ENCODE results near the gene OSBPL9. TPM values are rescaled to one million over a fixed set of nuclear protein-coding genes. Genes with fewer than 3 reads are reported as not detected.

The OSBPL9 gene
- total and polyA plus RNA-seq, 2 experiments from 2014 or later, result 82.7 to 102 TPM

DNA sequence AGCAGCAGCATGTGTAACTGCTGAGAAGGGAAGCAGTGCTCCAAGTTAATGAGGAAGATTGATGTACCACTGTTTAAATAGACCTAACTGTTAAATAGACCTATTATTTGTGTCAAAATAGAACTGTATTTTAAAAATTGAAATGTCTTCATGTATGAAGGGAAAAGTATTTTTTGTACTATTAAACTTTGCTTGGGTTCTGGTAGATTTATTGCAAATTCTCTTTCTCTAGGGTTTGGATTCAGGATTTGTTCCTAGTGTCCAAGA is 128.3 kb downstream of the OSBPL9 start:
- Mint-ChIP-seq H3K4me1 (peaks cover 11% of the 10 kb centered on the region; the same call in 2 of the 3 replicates), H3K9me3 (no peaks in the 10 kb centered on the region), H3K36me3 (ENCODE audit: low read depth) (peaks cover 13% of the 10 kb centered on the region; the same call in 1 of the 3 replicates), H3K27me3 (ENCODE audit: insufficient read depth, low read depth, poor library complexity) (peaks cover 1% of the 10 kb centered on the region), H3K4me3 (no peak overlapping the region), H3K27ac (peak overlapping the region; percentile 15; the same call in 1 of the 2 replicates)
- Histone ChIP-seq H3K4me1 (ENCODE audit: insufficient read depth) (peaks cover 18% of the 10 kb centered on the region), H4K20me1 (replicated peaks; ENCODE audit: insufficient read depth) (no peaks in the 10 kb centered on the region), H3K27ac (ENCODE audit: low read depth) (no peak overlapping the region), H3K4me2 (no peak overlapping the region), H3K4me3 (no peak overlapping the region), H3K36me3 (ENCODE audit: insufficient read depth) (no peaks in the 10 kb centered on the region), H2AFZ (no peak overlapping the region), H3F3A (replicated peaks; ENCODE audit: low read depth) (no peaks in the 10 kb centered on the region), H3K9me2 (ENCODE audit: insufficient read depth) (no peaks in the 10 kb centered on the region), H3K79me2 (replicated peaks; ENCODE audit: insufficient read depth) (peaks cover 33% of the 10 kb centered on the region), H3K27me3 (ENCODE audit: insufficient read depth) (no peaks in the 10 kb centered on the region)
- no peak for DNase-seq (ENCODE audit: low spot score)
- TF ChIP-seq CREB1 (CRISPR knock-in tag; IDR thresholded peaks at IDR 0.05; ENCODE audit: low read depth) (no peak), EZH2 (IDR thresholded peaks at IDR 0.05; ENCODE audit: low read depth, unreplicated experiment) (no peak), ZNF114 (CRISPR knock-in tag; IDR thresholded peaks at IDR 0.05) (no peak), NANOG (IDR thresholded peaks at IDR 0.05; ENCODE audit: borderline replicate concordance) (no peak), ZNF331 (CRISPR knock-in tag; IDR thresholded peaks at IDR 0.05; ENCODE audit: low read depth) (no peak), POLR2AphosphoS5 (IDR thresholded peaks at IDR 0.05; ENCODE audit: low read depth) (no peak), STAT1 (IDR thresholded peaks at IDR 0.05; ENCODE audit: unreplicated experiment) (no peak), EZH2phosphoT487 (IDR thresholded peaks at IDR 0.05; ENCODE audit: unreplicated experiment) (no peak), JUNB (IDR thresholded peaks at IDR 0.05; ENCODE audit: unreplicated experiment) (no peak)
- TF ChIP-seq, protein P1, sequence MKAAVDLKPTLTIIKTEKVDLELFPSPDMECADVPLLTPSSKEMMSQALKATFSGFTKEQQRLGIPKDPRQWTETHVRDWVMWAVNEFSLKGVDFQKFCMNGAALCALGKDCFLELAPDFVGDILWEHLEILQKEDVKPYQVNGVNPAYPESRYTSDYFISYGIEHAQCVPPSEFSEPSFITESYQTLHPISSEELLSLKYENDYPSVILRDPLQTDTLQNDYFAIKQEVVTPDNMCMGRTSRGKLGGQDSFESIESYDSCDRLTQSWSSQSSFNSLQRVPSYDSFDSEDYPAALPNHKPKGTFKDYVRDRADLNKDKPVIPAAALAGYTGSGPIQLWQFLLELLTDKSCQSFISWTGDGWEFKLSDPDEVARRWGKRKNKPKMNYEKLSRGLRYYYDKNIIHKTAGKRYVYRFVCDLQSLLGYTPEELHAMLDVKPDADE (IDR thresholded peaks at IDR 0.05), result no peak
- TF ChIP-seq, protein P2, sequence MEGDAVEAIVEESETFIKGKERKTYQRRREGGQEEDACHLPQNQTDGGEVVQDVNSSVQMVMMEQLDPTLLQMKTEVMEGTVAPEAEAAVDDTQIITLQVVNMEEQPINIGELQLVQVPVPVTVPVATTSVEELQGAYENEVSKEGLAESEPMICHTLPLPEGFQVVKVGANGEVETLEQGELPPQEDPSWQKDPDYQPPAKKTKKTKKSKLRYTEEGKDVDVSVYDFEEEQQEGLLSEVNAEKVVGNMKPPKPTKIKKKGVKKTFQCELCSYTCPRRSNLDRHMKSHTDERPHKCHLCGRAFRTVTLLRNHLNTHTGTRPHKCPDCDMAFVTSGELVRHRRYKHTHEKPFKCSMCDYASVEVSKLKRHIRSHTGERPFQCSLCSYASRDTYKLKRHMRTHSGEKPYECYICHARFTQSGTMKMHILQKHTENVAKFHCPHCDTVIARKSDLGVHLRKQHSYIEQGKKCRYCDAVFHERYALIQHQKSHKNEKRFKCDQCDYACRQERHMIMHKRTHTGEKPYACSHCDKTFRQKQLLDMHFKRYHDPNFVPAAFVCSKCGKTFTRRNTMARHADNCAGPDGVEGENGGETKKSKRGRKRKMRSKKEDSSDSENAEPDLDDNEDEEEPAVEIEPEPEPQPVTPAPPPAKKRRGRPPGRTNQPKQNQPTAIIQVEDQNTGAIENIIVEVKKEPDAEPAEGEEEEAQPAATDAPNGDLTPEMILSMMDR (conservative IDR thresholded peaks at IDR 0.05; ENCODE audit: low read depth in 2 of 2), result no peak
- TF ChIP-seq, protein P3, sequence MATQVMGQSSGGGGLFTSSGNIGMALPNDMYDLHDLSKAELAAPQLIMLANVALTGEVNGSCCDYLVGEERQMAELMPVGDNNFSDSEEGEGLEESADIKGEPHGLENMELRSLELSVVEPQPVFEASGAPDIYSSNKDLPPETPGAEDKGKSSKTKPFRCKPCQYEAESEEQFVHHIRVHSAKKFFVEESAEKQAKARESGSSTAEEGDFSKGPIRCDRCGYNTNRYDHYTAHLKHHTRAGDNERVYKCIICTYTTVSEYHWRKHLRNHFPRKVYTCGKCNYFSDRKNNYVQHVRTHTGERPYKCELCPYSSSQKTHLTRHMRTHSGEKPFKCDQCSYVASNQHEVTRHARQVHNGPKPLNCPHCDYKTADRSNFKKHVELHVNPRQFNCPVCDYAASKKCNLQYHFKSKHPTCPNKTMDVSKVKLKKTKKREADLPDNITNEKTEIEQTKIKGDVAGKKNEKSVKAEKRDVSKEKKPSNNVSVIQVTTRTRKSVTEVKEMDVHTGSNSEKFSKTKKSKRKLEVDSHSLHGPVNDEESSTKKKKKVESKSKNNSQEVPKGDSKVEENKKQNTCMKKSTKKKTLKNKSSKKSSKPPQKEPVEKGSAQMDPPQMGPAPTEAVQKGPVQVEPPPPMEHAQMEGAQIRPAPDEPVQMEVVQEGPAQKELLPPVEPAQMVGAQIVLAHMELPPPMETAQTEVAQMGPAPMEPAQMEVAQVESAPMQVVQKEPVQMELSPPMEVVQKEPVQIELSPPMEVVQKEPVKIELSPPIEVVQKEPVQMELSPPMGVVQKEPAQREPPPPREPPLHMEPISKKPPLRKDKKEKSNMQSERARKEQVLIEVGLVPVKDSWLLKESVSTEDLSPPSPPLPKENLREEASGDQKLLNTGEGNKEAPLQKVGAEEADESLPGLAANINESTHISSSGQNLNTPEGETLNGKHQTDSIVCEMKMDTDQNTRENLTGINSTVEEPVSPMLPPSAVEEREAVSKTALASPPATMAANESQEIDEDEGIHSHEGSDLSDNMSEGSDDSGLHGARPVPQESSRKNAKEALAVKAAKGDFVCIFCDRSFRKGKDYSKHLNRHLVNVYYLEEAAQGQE (IDR thresholded peaks at IDR 0.05; ENCODE audit: unreplicated experiment), result no peak
- TF ChIP-seq, protein P4, sequence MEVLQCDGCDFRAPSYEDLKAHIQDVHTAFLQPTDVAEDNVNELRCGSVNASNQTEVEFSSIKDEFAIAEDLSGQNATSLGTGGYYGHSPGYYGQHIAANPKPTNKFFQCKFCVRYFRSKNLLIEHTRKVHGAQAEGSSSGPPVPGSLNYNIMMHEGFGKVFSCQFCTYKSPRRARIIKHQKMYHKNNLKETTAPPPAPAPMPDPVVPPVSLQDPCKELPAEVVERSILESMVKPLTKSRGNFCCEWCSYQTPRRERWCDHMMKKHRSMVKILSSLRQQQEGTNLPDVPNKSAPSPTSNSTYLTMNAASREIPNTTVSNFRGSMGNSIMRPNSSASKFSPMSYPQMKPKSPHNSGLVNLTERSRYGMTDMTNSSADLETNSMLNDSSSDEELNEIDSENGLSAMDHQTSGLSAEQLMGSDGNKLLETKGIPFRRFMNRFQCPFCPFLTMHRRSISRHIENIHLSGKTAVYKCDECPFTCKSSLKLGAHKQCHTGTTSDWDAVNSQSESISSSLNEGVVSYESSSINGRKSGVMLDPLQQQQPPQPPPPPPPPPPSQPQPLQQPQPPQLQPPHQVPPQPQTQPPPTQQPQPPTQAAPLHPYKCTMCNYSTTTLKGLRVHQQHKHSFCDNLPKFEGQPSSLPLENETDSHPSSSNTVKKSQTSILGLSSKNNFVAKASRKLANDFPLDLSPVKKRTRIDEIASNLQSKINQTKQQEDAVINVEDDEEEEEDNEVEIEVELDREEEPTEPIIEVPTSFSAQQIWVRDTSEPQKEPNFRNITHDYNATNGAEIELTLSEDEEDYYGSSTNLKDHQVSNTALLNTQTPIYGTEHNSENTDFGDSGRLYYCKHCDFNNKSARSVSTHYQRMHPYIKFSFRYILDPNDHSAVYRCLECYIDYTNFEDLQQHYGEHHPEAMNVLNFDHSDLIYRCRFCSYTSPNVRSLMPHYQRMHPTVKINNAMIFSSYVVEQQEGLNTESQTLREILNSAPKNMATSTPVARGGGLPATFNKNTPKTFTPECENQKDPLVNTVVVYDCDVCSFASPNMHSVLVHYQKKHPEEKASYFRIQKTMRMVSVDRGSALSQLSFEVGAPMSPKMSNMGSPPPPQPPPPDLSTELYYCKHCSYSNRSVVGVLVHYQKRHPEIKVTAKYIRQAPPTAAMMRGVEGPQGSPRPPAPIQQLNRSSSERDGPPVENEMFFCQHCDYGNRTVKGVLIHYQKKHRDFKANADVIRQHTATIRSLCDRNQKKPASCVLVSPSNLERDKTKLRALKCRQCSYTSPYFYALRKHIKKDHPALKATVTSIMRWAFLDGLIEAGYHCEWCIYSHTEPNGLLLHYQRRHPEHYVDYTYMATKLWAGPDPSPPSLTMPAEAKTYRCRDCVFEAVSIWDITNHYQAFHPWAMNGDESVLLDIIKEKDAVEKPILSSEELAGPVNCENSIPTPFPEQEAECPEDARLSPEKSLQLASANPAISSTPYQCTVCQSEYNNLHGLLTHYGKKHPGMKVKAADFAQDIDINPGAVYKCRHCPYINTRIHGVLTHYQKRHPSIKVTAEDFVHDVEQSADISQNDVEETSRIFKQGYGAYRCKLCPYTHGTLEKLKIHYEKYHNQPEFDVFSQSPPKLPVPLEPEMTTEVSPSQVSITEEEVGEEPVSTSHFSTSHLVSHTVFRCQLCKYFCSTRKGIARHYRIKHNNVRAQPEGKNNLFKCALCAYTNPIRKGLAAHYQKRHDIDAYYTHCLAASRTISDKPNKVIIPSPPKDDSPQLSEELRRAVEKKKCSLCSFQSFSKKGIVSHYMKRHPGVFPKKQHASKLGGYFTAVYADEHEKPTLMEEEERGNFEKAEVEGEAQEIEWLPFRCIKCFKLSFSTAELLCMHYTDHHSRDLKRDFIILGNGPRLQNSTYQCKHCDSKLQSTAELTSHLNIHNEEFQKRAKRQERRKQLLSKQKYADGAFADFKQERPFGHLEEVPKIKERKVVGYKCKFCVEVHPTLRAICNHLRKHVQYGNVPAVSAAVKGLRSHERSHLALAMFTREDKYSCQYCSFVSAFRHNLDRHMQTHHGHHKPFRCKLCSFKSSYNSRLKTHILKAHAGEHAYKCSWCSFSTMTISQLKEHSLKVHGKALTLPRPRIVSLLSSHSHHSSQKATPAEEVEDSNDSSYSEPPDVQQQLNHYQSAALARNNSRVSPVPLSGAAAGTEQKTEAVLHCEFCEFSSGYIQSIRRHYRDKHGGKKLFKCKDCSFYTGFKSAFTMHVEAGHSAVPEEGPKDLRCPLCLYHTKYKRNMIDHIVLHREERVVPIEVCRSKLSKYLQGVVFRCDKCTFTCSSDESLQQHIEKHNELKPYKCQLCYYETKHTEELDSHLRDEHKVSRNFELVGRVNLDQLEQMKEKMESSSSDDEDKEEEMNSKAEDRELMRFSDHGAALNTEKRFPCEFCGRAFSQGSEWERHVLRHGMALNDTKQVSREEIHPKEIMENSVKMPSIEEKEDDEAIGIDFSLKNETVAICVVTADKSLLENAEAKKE (CRISPR knock-in tag; IDR thresholded peaks at IDR 0.05), result no peak
- no peak for ATAC-seq
